KOPT-K1 (cell line): ENCODE results near the gene TMEM175.
"Not testable (repeated sequence)": the region's sequence is repeated elsewhere in the genome, so short reads cannot be mapped to it uniquely, and the experiment has no call there.

ENCODE experiments used
- H3K27ac ChIP-seq: fragments of 200-600 bp; sonication (generic); 2 replicates; pipeline ENCODE4 v1.5.1; 2016; ENCODE audit warnings: antibody characterized with exemption, mild to moderate bottlenecking, low read depth, low read length; ENCODE audit not compliant: poor library complexity, severe bottlenecking
- H3K36me3 ChIP-seq: fragments of 200-600 bp; sonication (generic); 2 replicates; pipeline ENCODE4 v1.5.1; 2017; ENCODE audit warnings: antibody characterized with exemption, mild to moderate bottlenecking, low read length, moderate library complexity; ENCODE audit not compliant: insufficient read depth
- H3K9me3 ChIP-seq: fragments of 200-600 bp; sonication (generic); 2 replicates; pipeline ENCODE4 v1.5.1; 2017; ENCODE audit warnings: antibody characterized with exemption, low read length, mild to moderate bottlenecking; ENCODE audit not compliant: insufficient read depth, poor library complexity, severe bottlenecking

TMEM175 gene

DNA sequence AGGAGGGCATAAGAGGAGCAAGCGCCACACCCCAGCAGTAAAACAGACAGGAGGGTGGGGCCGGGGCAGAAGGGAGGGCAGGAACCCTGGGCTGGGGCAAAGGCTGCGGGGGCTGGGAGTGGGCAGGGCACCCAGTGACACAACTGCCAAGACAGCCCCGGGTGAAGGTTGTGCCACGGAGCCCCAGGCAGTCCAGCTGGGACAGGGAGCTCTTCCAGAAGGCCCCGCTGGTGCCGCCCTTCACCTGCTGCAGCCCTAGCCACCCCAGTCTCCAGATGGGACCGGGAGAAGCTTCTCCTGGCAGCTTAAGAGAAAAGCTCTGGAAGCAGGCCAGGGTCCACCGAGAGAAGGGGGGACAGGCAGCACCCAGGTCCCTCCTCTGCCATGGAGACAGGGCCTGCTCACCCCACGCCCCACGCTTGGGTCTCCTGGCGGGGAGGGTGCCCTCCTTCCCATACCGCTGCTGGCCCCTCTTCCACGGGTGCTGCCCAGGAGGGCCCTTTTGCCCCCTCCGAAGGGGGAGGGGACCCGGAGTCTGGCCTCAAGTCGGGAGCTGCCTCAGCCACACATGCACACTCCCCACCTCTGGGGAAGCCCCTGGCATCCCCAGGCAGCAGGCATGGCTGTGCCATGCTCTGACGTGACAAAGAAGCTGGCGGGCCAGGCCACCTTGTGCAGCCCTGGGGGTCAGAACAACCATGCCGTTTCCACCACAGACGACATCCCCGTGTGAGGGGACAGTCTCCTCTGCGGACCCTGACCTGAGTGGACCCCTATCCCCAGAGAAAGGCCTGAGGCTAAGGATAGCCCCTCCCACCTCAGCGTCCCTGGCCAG lies 39.6 kb downstream of the TMEM175 start:
- Histone ChIP-seq H3K36me3 (peaks cover 2% of the 10 kb centered on the region; the same call in 1 of the 2 replicates), H3K27ac (no peak overlapping the region), H3K9me3 (peaks cover 4% of the 10 kb centered on the region)

- Histone ChIP-seq H3K9me3 (peaks cover 4% of the 10 kb centered on the region), H3K27ac (peak overlapping the region; percentile 48), H3K36me3 (no peaks in the 10 kb centered on the region; the same call in 1 of the 2 replicates)
These were observed 40.6 kb downstream of the TMEM175 start for GRCh38 chr4:972651-973424.

- H3K9me3 ChIP-seq: peaks cover 4% of the 10 kb centered on the region
- peak within 1 kb of the TSS; percentile 48 for H3K27ac ChIP-seq
- H3K36me3 ChIP-seq: no peaks in the 10 kb centered on the region; the same call in 1 of the 2 replicates
These were observed 41.5 kb downstream of the TMEM175 start, which contains the start of gene DGKQ for GRCh38 chr4:973431-974397. DGKQ (minus strand) TSS chr4:973569; CDS start chr4:973482, 87 bp downstream.

- Histone ChIP-seq H3K36me3 (no peaks in the 10 kb centered on the region; the same call in 1 of the 2 replicates), H3K27ac (no peak overlapping the region), H3K9me3 (peaks cover 4% of the 10 kb centered on the region)
These were observed 42.4 kb downstream of the TMEM175 start for GRCh38 chr4:974668-975067.

- not testable (repeated sequence) for H3K9me3 ChIP-seq, H3K27ac ChIP-seq, H3K36me3 ChIP-seq
These were observed 43.8 kb downstream of the TMEM175 start for GRCh38 chr4:976016-976415.

GRCh38 chr4:978957-979701 lies 46.9 kb downstream of the TMEM175 start:
- no peak overlapping the region for H3K27ac ChIP-seq
- no peaks in the 10 kb centered on the region for H3K36me3 ChIP-seq
- peaks cover 4% of the 10 kb centered on the region for H3K9me3 ChIP-seq

GRCh38 chr4:982291-982690 lies 50.0 kb downstream of the TMEM175 start:
- Histone ChIP-seq H3K9me3 (no peaks in the 10 kb centered on the region), H3K36me3 (no peaks in the 10 kb centered on the region), H3K27ac (no peak overlapping the region)

- Histone ChIP-seq H3K36me3 (no peaks in the 10 kb centered on the region), H3K9me3 (no peaks in the 10 kb centered on the region), H3K27ac (no peak overlapping the region)
These were observed 50.6 kb downstream of the TMEM175 start for GRCh38 chr4:982814-983213.

DNA sequence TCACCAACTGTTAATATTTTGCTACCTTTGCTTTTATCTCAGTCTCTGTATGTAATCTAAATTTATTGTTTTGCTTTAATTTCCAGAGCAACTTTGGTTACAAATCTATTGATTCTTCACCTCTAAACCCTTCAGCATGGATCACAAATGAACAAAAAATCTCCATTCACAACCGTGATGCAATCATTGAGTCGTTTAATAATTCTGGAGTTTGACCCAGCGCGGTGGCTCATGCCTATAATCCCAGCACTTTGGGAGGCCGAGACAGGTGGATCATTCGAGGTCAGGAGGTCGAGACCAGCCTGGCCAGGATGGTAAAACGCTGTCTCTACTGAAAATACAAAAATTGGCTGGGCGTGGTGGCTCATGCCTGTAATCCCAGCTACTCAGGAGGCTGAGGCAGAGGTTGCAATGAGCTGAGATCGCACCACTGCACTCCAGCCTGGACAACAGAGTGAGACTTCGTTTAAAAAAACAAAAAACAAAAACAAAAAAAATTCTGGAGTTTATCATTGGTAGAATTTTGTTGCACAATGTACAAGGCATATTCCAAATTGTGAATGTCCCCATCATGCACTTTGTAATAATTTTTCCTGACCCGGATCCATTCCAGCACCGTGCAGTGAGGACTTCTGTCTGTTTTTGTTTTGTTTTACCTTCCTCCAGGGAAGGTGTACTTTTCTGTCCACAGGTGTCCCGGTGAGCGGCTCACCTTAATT lies 52.2 kb downstream of the TMEM175 start:
- no peaks in the 10 kb centered on the region for H3K9me3 ChIP-seq
- 0 out of 2 replicates have a peak, but pooled peaks cover under 1% of the 10 kb centered on the region for H3K36me3 ChIP-seq
- no peak overlapping the region for H3K27ac ChIP-seq

DNA sequence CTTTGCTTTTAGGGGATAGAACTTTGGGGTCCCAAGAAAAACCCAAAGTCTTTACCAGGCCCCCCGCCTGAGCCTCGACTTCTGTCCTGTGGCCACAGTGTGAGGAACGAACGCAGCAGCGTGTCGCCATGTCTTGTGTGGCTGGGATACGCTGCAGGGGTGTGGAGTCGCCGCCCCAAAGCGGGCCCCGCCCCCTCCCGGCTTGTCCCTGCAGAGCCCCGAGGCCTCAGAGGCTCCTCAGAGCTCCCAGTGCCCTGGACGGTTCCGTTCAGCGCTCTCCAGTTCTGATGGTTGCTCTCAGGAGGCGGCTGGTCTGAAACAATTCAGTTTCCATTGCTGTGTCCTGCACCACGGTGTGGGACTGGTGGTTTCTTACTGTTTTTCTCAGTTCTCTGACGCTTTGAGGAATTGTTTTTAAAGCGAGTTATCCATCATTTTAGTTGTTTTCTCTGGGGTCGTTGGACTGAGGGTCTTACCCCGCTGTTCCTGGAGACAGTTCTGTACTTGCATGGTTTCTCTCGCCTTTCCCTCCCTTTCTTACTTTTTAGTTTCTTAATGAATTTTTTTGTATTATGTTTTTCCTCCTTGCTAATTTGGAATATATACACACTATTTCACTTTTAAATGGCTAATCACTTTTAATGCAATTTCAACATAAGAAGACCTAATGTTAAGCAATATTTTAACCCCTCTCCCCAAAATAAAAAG lies 53.0 kb downstream of the TMEM175 start:
- Histone ChIP-seq H3K36me3 (peaks cover 8% of the 10 kb centered on the region; the same call in 1 of the 2 replicates), H3K27ac (no peak overlapping the region), H3K9me3 (no peaks in the 10 kb centered on the region)

DNA sequence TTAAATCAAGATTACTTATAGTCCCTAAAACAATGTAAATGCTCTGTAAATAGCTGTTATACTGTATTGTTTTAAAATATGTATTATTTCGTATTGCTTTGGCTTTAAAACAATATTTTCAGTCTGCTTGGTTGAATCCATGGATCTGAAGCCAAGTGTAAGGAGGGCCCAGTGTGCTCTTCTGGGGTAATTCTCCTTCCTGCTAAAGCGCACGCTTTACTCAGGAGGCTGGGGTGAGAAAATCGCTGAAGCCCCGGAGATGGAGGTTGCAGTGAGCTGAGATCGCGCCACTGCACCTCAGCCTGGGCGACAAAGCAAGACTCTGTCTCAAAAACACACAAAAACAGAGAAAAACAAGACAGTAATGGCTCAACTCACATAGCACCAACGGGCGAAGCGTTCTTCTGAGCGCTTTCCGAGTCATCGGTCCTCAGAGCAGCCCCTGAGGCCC lies 54.2 kb downstream of the TMEM175 start:
- Histone ChIP-seq H3K9me3 (no peaks in the 10 kb centered on the region), H3K36me3 (peaks cover 10% of the 10 kb centered on the region; the same call in 1 of the 2 replicates), H3K27ac (peak overlapping the region; percentile 71)

DNA sequence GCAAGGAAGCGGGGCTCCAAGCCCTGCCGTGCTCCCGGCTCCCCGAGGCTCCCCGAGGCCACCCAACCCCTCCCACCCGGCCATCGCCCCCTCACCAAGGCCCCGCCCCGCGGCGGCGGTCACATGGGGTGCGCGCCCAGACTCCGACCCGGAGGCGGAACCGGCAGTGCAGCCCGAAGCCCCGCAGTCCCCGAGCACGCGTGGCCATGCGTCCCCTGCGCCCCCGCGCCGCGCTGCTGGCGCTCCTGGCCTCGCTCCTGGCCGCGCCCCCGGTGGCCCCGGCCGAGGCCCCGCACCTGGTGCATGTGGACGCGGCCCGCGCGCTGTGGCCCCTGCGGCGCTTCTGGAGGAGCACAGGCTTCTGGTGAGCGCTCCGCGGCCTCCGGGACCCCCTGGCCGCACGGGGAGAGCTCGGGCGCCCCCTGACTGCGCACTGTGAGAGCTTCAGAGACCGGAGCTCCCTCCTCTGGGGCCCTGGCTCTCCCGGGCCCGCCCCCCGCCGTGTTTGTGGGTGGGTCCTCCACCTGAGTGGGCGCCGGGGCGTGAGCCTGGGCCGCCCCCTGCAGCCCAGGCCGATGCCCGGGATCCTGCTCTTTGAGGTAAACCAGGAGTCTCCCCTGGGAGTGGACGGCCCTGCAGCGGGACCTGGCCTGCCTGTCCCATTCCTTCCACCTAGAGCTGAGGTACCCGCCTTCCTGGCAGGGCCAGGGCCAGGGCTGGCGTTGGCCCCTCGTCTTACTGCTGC lies 54.8 kb downstream of the TMEM175 start, which contains the start of gene IDUA:
TSS of gene IDUA (plus strand) at position 166 of the 745 bp plus-strand sequence. CDS start at position 207, 41 bp downstream.
- no peaks in the 10 kb centered on the region for H3K9me3 ChIP-seq
- peak within 1 kb of the TSS; percentile 71 for H3K27ac ChIP-seq
- peaks cover 10% of the 10 kb centered on the region; the same call in 1 of the 2 replicates for H3K36me3 ChIP-seq
